RPMI7951 (cell line): Measurements from ENCODE around the gene RIOX2. TPM values are rescaled to one million over a fixed set of nuclear protein-coding genes. Genes with fewer than 3 reads are reported as not detected.

Experiments
- DNase-seq: peaks from one replicate; pipeline ENCODE4 v3.0.0-alpha.2; 2012; ENCODE audit warnings: low read depth
- total RNA-seq: library from RNA; depleted of rRNA; stranded (reverse); fragments of >200 nt; shearing (Covaris generic); gene quantifications from 2 replicates; pipeline ENCODE4 v1.2.3, GENCODE V29; 2014

RIOX2 gene
- total RNA-seq, 1 experiment from 2014 or later: 30.0 TPM

GRCh38 chr3:97954228-97954827, 17.9 kb downstream of the RIOX2 start:
- no peak for DNase-seq

- no peak for DNase-seq
Observed at GRCh38 chr3:97952872-97953271, 19.4 kb downstream of the RIOX2 start.

DNA sequence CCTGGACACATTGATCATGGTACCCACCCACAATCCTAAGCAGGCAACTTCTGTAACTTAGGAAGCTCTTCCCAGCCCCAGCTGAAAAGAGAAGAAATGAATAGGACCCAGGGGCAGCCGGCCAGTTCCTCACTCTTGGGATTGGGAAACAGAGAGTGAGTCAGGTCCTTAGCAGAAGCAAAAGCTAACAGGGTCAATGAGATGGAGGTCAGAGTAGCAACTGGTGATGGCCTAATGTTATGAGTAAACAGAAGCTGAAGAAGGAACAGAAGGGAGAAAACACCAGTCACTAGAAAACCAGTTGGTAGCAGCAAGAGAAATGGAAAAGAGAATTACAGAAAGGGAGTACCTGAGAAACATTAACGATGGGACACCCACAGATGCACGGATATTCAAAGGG, 20.0 kb downstream of the RIOX2 start:
- DNase-seq: peak; percentile 29

DNA sequence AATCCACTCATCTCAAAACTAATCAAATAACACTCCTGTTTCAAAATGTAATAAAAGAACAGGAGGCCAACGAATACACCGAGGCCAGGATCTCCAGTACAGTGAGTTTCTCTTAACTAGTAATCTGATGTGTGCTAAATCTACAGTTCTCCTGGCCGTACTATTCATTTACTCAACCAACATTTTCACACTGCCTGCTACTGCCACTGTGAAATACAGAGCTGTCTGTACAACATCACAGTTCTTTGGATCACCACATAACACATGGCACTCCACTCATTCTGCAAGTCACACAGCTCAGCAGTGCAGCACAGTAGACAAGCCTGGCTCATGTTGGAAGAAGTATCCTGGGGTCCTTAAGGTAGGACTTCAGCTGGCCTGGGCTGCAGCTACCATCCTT, 21.9 kb downstream of the RIOX2 start:
- DNase-seq: no peak

GRCh38 chr3:97949743-97950142, 22.5 kb downstream of the RIOX2 start:
- no peak for DNase-seq

DNA sequence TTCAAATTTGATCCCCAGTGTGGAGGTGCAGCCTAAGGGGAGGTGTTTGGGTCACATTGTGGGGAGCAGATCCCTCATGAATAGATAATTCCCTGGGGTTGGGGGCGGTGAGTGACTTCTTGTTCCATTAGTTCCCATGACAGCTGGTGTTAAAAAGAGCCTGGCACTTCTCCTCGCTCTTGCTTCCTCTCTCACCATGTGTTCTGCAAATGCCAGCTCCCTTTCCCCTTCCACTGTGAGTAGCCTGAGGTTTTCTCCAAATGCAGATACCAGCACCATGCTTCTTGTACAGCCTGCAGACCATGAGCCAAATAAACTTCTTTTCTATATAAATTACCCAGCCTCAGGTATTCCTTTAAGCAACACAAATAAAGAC, 23.1 kb downstream of the RIOX2 start:
- no peak for DNase-seq

GRCh38 chr3:97948351-97949109, 23.7 kb downstream of the RIOX2 start:
- no peak for DNase-seq

- DNase-seq: no peak
Observed at GRCh38 chr3:97942801-97943546, 29.3 kb downstream of the RIOX2 start.

DNA sequence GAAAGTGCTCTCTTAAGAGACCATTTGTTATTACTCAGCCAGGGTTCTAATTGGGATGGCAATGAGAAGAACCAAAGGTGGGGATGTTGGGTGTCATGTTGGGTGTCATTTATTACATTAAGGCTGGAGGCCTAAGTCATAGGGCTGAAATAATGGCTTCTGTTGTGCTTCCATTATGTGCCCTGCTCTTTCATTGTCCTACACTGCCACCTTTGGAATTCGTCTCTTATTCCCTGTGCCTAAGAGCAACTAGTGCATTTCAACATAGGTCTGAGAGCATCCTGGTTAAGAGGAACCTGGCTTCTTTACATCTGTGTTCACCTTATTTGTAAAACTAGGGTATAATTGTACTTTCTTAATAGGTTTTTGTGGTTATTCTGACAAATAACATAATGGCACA, 32.2 kb downstream of the RIOX2 start:
- peak; percentile 21 for DNase-seq

DNA sequence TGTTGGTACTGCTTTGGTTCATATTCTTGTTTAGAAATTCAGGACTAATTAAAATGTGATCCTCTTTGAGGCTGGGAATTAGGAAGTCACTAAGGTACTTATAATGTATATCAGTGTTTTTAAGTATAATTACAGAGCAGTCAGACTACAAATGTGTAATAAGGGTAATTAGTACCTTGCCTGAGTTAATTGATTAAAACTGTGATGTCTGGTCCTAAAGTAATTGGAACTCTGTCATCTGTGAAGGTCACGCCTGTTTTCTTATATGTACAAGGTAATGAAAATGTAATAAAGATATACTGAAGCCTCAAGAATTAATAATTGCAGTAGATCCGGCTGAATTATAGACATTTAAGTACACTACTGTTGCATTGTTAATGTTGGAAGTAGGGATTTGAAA, 32.8 kb downstream of the RIOX2 start:
- no peak for DNase-seq

DNA sequence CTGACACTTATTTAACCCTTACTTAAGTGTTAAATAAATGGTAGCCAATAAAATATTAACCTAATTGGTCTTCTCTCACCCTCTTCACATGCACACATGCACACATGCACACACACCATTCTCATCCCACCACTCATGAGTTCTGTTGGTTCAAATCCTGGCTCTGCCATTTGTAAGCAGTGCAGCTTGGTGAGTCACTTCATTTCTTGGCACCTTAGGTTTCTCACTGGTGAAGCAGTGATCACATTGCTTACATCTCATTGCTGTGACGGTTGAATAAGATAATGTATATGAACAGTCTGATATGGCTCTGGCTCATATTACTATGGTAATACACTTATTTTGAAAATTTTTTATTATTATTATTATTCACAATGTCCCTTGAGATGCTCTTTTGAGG, 33.8 kb downstream of the RIOX2 start:
- no peak for DNase-seq

GRCh38 chr3:97937205-97937604, 35.0 kb downstream of the RIOX2 start:
- no peak for DNase-seq

DNA sequence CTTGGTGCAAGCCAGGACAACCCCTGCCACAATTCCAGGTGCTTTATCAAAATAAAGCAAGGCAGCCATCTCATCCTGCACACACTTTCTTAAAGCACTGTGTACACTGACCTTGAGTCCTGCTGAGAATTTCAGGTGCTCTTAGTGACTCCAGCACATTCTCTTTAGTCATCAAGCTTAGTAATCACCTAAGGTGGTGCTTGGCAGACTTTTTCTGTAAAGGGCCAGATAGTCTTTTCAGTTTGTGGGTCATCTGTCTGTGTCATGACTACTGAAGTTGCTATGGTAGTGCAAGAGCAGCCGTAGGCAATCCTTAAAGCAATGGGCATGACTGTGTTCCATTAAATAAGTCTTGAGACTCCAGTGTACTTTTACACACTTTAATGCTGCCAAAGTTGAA, 36.4 kb downstream of the RIOX2 start:
- no peak for DNase-seq

DNA sequence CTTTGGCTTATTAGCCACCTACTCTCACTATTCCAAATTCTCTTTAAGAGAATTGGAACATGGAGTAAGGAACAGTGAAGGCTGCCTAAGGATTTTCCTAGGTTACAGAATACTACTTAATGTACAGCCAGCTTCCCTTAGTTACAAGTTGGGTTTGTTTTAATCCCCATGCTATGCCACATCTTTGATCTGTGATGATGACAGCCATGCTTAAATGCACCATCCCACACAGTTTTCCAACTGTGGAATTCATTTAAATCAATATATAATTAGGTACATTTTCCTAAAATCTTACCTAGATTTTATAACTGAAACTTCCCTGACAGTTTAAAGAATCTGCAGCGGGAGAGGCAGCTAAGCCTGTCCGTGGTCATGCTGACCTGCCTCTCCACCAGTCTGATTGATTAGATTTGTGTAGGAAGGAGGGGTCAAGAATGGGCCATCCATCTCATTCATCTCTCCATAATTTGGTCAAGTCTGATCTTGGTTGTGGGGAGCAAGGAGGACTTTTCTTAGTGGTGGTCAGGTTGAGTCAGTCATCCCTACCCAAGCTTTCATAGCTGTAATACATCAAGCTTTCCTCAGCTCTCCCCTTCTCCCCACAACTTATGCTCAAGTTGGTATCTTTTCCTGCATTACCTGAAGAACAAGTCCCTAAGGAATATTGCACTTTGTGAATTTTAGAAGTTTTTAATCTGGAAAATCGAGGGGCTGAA, 37.1 kb downstream of the RIOX2 start:
- DNase-seq: no peak

DNA sequence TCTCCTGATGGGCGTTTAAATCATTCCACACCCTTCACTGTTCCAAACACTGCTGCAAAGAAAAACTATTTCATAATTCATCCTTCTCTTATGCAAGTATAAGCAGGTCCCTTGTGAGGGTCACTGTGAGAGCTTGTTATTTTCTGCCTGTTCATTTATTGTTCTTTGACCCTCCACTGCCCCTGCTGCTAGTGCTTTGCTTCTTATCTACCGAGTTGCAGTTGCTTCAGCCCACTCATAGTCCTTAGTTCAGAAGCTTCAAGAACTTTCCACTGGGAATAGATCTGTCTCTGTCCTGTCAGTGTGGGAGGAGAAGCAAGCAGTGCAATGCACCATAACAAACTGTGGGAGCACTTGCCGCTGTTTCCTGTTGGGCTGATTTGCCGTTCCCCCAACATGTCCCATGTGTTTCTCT, 39.8 kb downstream of the RIOX2 start:
- DNase-seq: no peak

DNA sequence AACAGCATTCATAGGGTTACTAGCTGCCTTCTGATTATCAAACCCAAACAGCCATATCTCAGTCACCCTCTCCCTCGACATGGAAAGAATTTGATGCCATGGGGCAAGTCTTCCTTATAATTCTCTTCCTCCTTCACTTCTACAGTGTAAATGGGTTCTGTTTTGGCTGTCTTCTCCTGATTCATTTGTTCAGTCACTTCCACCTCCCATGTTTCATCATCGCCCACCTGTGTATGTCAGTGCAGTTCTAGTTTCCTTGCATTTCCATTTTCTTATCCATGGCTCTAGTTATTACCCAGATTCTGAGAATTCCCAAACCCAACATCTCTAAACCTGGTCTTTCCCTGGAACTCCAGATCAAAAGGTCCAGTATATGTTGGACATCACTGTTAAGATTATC, 41.0 kb downstream of the RIOX2 start:
- no peak for DNase-seq

DNA sequence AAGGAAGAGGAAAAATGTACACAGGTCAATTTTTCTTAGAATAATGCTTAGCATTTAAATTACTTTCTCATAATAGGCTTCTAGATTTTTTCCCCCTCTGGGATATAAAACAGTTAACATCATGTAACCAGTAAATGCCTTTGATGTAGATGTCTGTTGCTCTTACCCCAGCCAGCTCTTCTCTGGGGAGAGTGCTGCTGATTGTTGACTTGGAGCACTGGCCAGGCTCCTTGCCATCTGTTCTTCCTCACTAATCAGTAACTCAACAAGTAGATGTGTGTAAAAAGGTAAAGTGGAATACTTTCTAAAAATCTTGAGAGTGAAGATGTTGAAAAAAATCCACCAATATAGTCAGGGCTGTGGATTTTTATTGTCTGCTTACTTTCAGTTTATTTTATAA, 42.2 kb downstream of the RIOX2 start:
- no peak for DNase-seq

GRCh38 chr3:97928986-97929385, 43.2 kb downstream of the RIOX2 start:
- no peak for DNase-seq

DNA sequence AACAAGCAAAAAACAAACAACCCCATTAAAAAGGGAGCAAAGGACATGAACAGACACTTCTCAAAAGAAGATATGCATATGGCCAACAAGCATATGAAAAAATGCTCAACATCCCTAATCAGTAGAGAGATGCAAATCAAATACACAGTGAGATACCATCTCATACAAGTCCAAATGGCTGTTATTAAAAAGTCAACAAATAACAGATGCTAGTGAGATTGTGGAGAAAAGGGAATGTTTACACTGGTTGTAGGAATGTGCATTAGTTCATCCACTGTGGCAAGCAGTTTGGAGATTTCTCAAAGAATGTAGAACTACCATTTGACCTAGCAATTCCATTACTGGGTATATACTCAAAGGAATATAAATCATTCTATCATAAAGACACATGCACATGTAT, 44.5 kb downstream of the RIOX2 start:
- no peak for DNase-seq

DNA sequence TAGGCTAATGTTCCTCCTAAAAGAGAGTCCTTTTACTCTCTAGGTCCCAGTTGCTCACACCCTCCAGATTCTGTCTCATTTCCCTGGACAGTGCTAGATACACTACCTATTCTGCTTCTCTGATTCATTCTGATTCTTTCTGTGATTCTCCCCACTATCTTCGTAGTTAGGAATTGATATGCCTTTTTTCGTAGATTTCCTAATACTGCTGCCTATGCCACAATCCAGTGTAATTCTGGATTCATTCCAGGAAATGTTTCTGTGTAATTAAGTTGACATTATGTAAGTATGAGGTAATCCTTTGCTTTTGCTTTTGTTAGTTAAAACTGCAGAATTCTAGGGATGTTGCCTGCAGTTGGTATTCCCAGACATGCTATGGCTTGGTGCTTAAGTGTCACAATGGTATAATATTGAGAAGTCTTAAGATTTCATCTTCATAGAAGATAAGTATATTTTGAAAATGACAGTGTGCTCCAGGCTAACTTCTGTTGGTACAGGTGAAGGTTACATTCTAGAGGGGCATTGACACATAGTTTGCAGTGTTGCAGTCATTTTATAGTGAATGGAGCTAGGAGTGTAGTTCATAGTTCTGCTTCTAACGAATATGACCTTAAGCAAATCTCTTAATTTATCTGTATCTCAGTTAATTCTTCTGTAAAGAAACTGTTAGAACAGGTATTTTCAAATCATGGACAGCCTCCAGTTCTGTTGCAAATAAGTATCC, 54.3 kb downstream of the RIOX2 start:
- DNase-seq: no peak

DNA sequence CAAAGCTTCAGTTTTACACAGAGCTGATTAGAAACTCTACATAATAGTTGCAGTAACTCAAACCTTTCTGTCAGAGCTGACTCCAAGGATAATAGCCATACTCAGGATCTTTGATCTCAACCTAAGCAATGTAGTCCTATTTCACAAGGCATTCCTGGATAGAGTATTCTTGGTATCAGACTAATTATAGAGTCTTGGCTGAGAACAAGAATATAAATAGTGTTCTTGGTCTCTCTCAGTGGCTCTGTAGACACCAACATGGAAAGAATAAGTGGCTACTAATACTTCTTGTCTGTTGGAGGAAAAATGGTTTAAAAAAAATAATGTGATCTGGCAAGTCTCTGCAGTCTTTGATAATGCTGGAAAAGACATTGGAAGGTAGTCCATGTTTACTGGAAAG, 55.7 kb downstream of the RIOX2 start:
- DNase-seq: no peak

DNA sequence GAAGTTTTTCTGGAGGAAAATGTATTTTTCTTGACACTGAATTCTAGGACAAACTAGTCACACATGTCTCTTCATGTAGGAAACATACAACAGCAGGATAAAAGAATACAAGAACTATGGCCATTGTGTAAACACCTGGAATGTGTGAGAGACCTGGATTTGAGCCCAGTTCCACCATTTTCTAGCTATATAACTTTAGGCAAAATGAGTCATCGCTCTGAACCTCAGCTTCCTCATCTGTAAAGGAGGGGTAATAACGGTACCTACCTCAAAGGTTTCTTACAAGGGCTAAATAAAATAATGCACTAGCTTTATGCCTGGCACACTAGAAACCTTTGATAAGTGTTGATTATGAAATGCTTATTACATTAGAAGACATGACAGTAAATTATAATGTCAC, 57.8 kb downstream of the RIOX2 start:
- DNase-seq: peak; percentile 88
